Activated naive CD4-positive, alpha-beta T cell treated with anti-CD3 and anti-CD28 coated beads for 36 hours (primary cell): ENCODE data around the gene SYTL5. TPM values are rescaled to one million over a fixed set of nuclear protein-coding genes. Genes with fewer than 3 reads are reported as not detected.

ENCODE experiments used
- CTCF ChIA-PET: fragments of 350-600 bp; sonication (Branson Sonifier 250); formaldehyde crosslinking; loops from one replicate; lab custom pipeline; 2021; ENCODE audit warnings: antibody characterized with exemption; lab: Charles Lee
- DNase-seq: peaks from one replicate; pipeline ENCODE4 v3.0.0-alpha.2; 2020
- H3K27ac Mint-ChIP-seq: one replicate; pipeline ENCODE4 v1.8.0; 2021; ENCODE audit warnings: mild to moderate bottlenecking, mixed read lengths
- H3K27me3 Mint-ChIP-seq: one replicate; pipeline ENCODE4 v1.8.0; 2021; ENCODE audit warnings: low read depth, mixed read lengths
- H3K36me3 Mint-ChIP-seq: one replicate; pipeline ENCODE4 v1.8.0; 2021; ENCODE audit warnings: low read depth, mixed read lengths
- H3K4me1 Mint-ChIP-seq: one replicate; pipeline ENCODE4 v1.8.0; 2021; ENCODE audit warnings: low read depth, mixed read lengths
- H3K4me3 Mint-ChIP-seq: one replicate; pipeline ENCODE4 v1.8.0; 2021; ENCODE audit warnings: mild to moderate bottlenecking, moderate library complexity, mixed read lengths
- H3K9me3 Mint-ChIP-seq: one replicate; pipeline ENCODE4 v1.8.0; 2021; ENCODE audit warnings: mixed read lengths
- intact Hi-C: fragments of 100-400 bp; cut with micrococcal nuclease; formaldehyde crosslinking; loops from one replicate; pipeline ENCODE4 v1.15.1; 2023
- total RNA-seq, 2 experiments: library from RNA; stranded (reverse); gene quantifications; one replicate each; pipeline ENCODE4 v1.2.3, GENCODE V29; 2021

Gene SYTL5
- total RNA-seq, 2 experiments from 2014 or later = not detected

- intact Hi-C loops = no loop called here
- CTCF ChIA-PET = no interaction called here
Measured at GRCh38 chrX:38127961-38128360, 121.6 kb downstream of the SYTL5 start.

GRCh38 chrX:38129366-38129765 lies 123.0 kb downstream of the SYTL5 start:
- Mint-ChIP-seq H3K36me3 (no peaks in the 10 kb centered on the region), H3K4me1 (no peaks in the 10 kb centered on the region), H3K9me3 (no peaks in the 10 kb centered on the region), H3K27me3 (no peaks in the 10 kb centered on the region), H3K4me3 (no peak overlapping the region), H3K27ac (no peak overlapping the region)
- CTCF ChIA-PET = no interaction called here
- no peak for DNase-seq
- intact Hi-C loops = no loop called here

More at GRCh38 chrX:38127961-38128360, 121.6 kb downstream of the SYTL5 start:
- DNase-seq = no peak
- Mint-ChIP-seq H3K4me1 (no peaks in the 10 kb centered on the region), H3K36me3 (no peaks in the 10 kb centered on the region), H3K27me3 (no peaks in the 10 kb centered on the region), H3K4me3 (no peak overlapping the region), H3K9me3 (no peaks in the 10 kb centered on the region), H3K27ac (no peak overlapping the region)

GRCh38 chrX:38138157-38138891 lies 132.0 kb downstream of the SYTL5 start:
- intact Hi-C loops = no loop called here
- Mint-ChIP-seq H3K36me3 (no peaks in the 10 kb centered on the region), H3K4me3 (no peak overlapping the region)

GRCh38 chrX:38138900-38139299 lies 132.5 kb downstream of the SYTL5 start:
- H3K36me3 Mint-ChIP-seq = no peaks in the 10 kb centered on the region
- CTCF ChIA-PET = no interaction called here
- H3K27me3 Mint-ChIP-seq = no peaks in the 10 kb centered on the region
- no peaks in the 10 kb centered on the region for H3K9me3 Mint-ChIP-seq
- intact Hi-C loops = no loop called here
- DNase-seq = no peak
- no peak overlapping the region for H3K4me3 Mint-ChIP-seq
- H3K4me1 Mint-ChIP-seq = no peaks in the 10 kb centered on the region
- H3K27ac Mint-ChIP-seq = no peak overlapping the region

More at GRCh38 chrX:38138157-38138891, 132.0 kb downstream of the SYTL5 start:
- H3K9me3 Mint-ChIP-seq = no peaks in the 10 kb centered on the region
- no peaks in the 10 kb centered on the region for H3K27me3 Mint-ChIP-seq
- CTCF ChIA-PET = no interaction called here
- no peak overlapping the region for H3K27ac Mint-ChIP-seq
- DNase-seq = no peak
- no peaks in the 10 kb centered on the region for H3K4me1 Mint-ChIP-seq

GRCh38 chrX:38142610-38143009 lies 136.3 kb downstream of the SYTL5 start:
- intact Hi-C loops = no loop called here
- H3K4me1 Mint-ChIP-seq = no peaks in the 10 kb centered on the region
- peaks cover 7% of the 10 kb centered on the region for H3K27me3 Mint-ChIP-seq
- H3K27ac Mint-ChIP-seq = no peak overlapping the region
- no peak overlapping the region for H3K4me3 Mint-ChIP-seq
- DNase-seq = no peak
- CTCF ChIA-PET = no interaction called here
- no peaks in the 10 kb centered on the region for H3K36me3 Mint-ChIP-seq
- no peaks in the 10 kb centered on the region for H3K9me3 Mint-ChIP-seq

GRCh38 chrX:38149016-38149415 lies 142.7 kb downstream of the SYTL5 start:
- Mint-ChIP-seq H3K36me3 (no peaks in the 10 kb centered on the region), H3K27me3 (peaks cover 7% of the 10 kb centered on the region), H3K9me3 (no peaks in the 10 kb centered on the region), H3K4me3 (no peak overlapping the region), H3K27ac (no peak overlapping the region), H3K4me1 (no peaks in the 10 kb centered on the region)
- CTCF ChIA-PET = interaction anchor here (0.8 kb wide), 1 partner anchor 9 kb away, joined by 3 read pairs; no protein-coding TSS in a partner anchor
- intact Hi-C loops = no loop called here
- no peak for DNase-seq

GRCh38 chrX:38150993-38151392 lies 144.6 kb downstream of the SYTL5 start:
- no peak overlapping the region for H3K27ac Mint-ChIP-seq
- H3K4me3 Mint-ChIP-seq = no peak overlapping the region
- no peak for DNase-seq
- intact Hi-C loops = no loop called here
- CTCF ChIA-PET = no interaction called here
- H3K4me1 Mint-ChIP-seq = no peaks in the 10 kb centered on the region
- H3K27me3 Mint-ChIP-seq = peaks cover 1% of the 10 kb centered on the region
- no peaks in the 10 kb centered on the region for H3K9me3 Mint-ChIP-seq
- no peaks in the 10 kb centered on the region for H3K36me3 Mint-ChIP-seq

GRCh38 chrX:38151441-38151840 lies 145.1 kb downstream of the SYTL5 start:
- Mint-ChIP-seq H3K36me3 (no peaks in the 10 kb centered on the region), H3K9me3 (no peaks in the 10 kb centered on the region), H3K4me3 (no peak overlapping the region), H3K27ac (no peak overlapping the region), H3K4me1 (no peaks in the 10 kb centered on the region), H3K27me3 (no peaks in the 10 kb centered on the region)
- CTCF ChIA-PET = no interaction called here
- no peak for DNase-seq
- intact Hi-C loops = no loop called here

- H3K4me1 Mint-ChIP-seq = no peaks in the 10 kb centered on the region
- no peak overlapping the region for H3K4me3 Mint-ChIP-seq
- H3K27ac Mint-ChIP-seq = no peak overlapping the region
- DNase-seq = no peak
- H3K9me3 Mint-ChIP-seq = no peaks in the 10 kb centered on the region
- H3K27me3 Mint-ChIP-seq = no peaks in the 10 kb centered on the region
- H3K36me3 Mint-ChIP-seq = no peaks in the 10 kb centered on the region
- intact Hi-C loops = no loop called here
- CTCF ChIA-PET = no interaction called here
Measured at GRCh38 chrX:38154340-38154739, 148.0 kb downstream of the SYTL5 start.

GRCh38 chrX:38154818-38155217 lies 148.5 kb downstream of the SYTL5 start:
- H3K9me3 Mint-ChIP-seq = no peaks in the 10 kb centered on the region
- no peaks in the 10 kb centered on the region for H3K36me3 Mint-ChIP-seq
- DNase-seq = no peak
- H3K27ac Mint-ChIP-seq = no peak overlapping the region
- no peaks in the 10 kb centered on the region for H3K27me3 Mint-ChIP-seq
- H3K4me1 Mint-ChIP-seq = no peaks in the 10 kb centered on the region
- intact Hi-C loops = no loop called here
- CTCF ChIA-PET = no interaction called here
- no peak overlapping the region for H3K4me3 Mint-ChIP-seq

GRCh38 chrX:38156838-38157237 lies 150.5 kb downstream of the SYTL5 start:
- H3K36me3 Mint-ChIP-seq = no peaks in the 10 kb centered on the region
- H3K4me3 Mint-ChIP-seq = no peak overlapping the region
- H3K9me3 Mint-ChIP-seq = no peaks in the 10 kb centered on the region
- H3K4me1 Mint-ChIP-seq = no peaks in the 10 kb centered on the region
- no peak overlapping the region for H3K27ac Mint-ChIP-seq
- no peaks in the 10 kb centered on the region for H3K27me3 Mint-ChIP-seq
- DNase-seq = no peak
- intact Hi-C loops = no loop called here
- CTCF ChIA-PET = no interaction called here

- no peaks in the 10 kb centered on the region for H3K4me1 Mint-ChIP-seq
- no peak overlapping the region for H3K4me3 Mint-ChIP-seq
- H3K9me3 Mint-ChIP-seq = no peaks in the 10 kb centered on the region
- CTCF ChIA-PET = no interaction called here
- DNase-seq = no peak
- H3K36me3 Mint-ChIP-seq = no peaks in the 10 kb centered on the region
- H3K27ac Mint-ChIP-seq = no peak overlapping the region
- H3K27me3 Mint-ChIP-seq = no peaks in the 10 kb centered on the region
- intact Hi-C loops = no loop called here
Measured at GRCh38 chrX:38163193-38163592, 156.8 kb downstream of the SYTL5 start.

GRCh38 chrX:38165023-38165422 lies 158.7 kb downstream of the SYTL5 start:
- Mint-ChIP-seq H3K36me3 (no peaks in the 10 kb centered on the region), H3K27me3 (no peaks in the 10 kb centered on the region), H3K4me1 (no peaks in the 10 kb centered on the region), H3K4me3 (no peak overlapping the region), H3K9me3 (no peaks in the 10 kb centered on the region), H3K27ac (no peak overlapping the region)
- no peak for DNase-seq
- intact Hi-C loops = loop anchor here (5.0 kb wide), 2 partner anchors 338 to 418 kb away; no protein-coding TSS in a partner anchor
- CTCF ChIA-PET = no interaction called here
